Heart right ventricle (tissue), 16 donors: ENCODE data around the gene FANCC. TPM values are rescaled to one million over a fixed set of nuclear protein-coding genes. Genes with fewer than 3 reads are reported as not detected.

Experiments
- ATAC-seq, 8 donors: fragments of 200-7000 bp; cut with Tn5 transposase; one replicate each; pipeline ENCODE4 v1.9.1; 2020; ENCODE audit warnings: mild to moderate bottlenecking in 8 of 8, moderate library complexity in 8 of 8, moderate number of reproducible peaks in 1 of 8
- DNase-seq, 2 donors: peaks; one replicate each; pipeline ENCODE4 v3.0.0-alpha.2; 2020
- H3K27ac ChIP-seq, 10 donors: fragments of 200-600 bp; sonication (generic) in 2 of 10; one replicate each; pipeline versions ENCODE4 v1.5.0 to v1.8.0; 2020 to 2022; ENCODE audit warnings: mild to moderate bottlenecking in 3 of 10
- H3K27me3 ChIP-seq, 7 donors: fragments of 200-600 bp; one replicate each; pipeline ENCODE4 v1.8.0; 2021 to 2022; ENCODE audit warnings: mild to moderate bottlenecking in 2 of 7
- H3K36me3 ChIP-seq, 9 donors: fragments of 200-600 bp; sonication (generic) in 1 of 9; one replicate each; pipeline versions ENCODE4 v1.5.0 to v1.8.0; 2020 to 2022; ENCODE audit warnings: mild to moderate bottlenecking in 2 of 9
- H3K4me1 ChIP-seq, 9 donors: fragments of 200-600 bp; sonication (generic) in 1 of 9; one replicate each; pipeline versions ENCODE4 v1.5.0 to v1.8.0; 2020 to 2022; ENCODE audit warnings: mild to moderate bottlenecking in 4 of 9
- H3K4me3 ChIP-seq, 10 donors: fragments of 200-600 bp; sonication (generic) in 2 of 10; one replicate each; pipeline versions ENCODE4 v1.5.0 to v1.8.0; 2020 to 2022; ENCODE audit warnings: mild to moderate bottlenecking in 7 of 10, moderate library complexity in 2 of 10
- H3K9me3 ChIP-seq, 11 donors: fragments of 200-600 bp in 10 of 11; sonication (generic) in 2 of 11; one replicate each; pipeline versions ENCODE4 v1.5.0 to v1.8.0; 2013 to 2022; ENCODE audit warnings: mild to moderate bottlenecking in 2 of 11, control low read depth in 1 of 11, moderate library complexity in 1 of 11
- CTCF ChIP-seq, 9 donors: fragments of 200-600 bp; sonication (generic) in 2 of 9; IDR thresholded peaks; one replicate each; pipeline versions ENCODE4 v1.5.0 to v1.8.0; 2021 to 2022; ENCODE audit warnings: antibody characterized with exemption in 9 of 9, mild to moderate bottlenecking in 5 of 9, moderate library complexity in 1 of 9
- WGBS, 2 donors: extraction: QIAGEN DNeasy Blood & Tissue Kit; methylation state at CpG; one replicate each; pipeline ENCODE4 v1.1.7; 2013; ENCODE audit warnings: inconsistent platforms in 1 of 2; 5-methylcytosine and 5-hydroxymethylcytosine counted together
- intact Hi-C, 10 donors: fragments of 100-400 bp; cut with DNase I; formaldehyde crosslinking; loops; one replicate each; pipeline versions ENCODE4 v1.11.1 to v1.14.2; 2022
- polyA plus RNA-seq, 2 donors: library from polyadenylated mRNA; stranded (reverse); fragments of 200-250 nt; gene quantifications; one replicate each; pipeline ENCODE4 v1.2.3, GENCODE V29; 2013
- total RNA-seq, 10 donors: library from RNA; stranded (reverse); fragmentation: NEBNext Ultra II Directional in 3 of 10; extraction: Animal tissue kit (Norgen Biotek cat#: 25700) in 3 of 10; gene quantifications; one replicate each; pipeline versions ENCODE4 v1.2.1 to v1.2.4, GENCODE V29; 2021 to 2023
- donor health status: Arrhythmogenic right ventricular cardiomyopathy.
- donor health status: ischemic (EF 13 %, LVEDD 7.1; RV severe dilation, severe dysfunction).
- donor health status: healthy with polysubstance abuse.
- donor health status: DM: no; HTN: yes; CAD: no.
- donor health status: DM: no; HTN: no; CAD: no.
- donor health status: ischemic (EF 25% LVEDD 6.9; RV normal size, moderate dysfunction).
- donor health status: ischemic (EF 25% LVEDD 5.7; RV mildly dilated, moderate dysfunction).
- donor health status: healthy.
- donor health status: DM: yes; HTN: yes; CAD: no.
- donor health status: Ischemic cardiomyopathy.
- donor health status: ischemic (EF 35%, LVEDD 5.7; RV mildly dilated, moderate dysfunction).
- donor health status: nonischemic (EF 11% LVEDD 7.7; RV severe dilation, severe dysfunction).
- donor health status: DM: yes; HTN: yes; CAD: no.
- donor health status: PGD.
- donor health status: ischemic (EF 29% LVEDD 5.4; RV normal size, mild dysfunction).
- donor health status: nonischemic (EF 23%, LVEDD 6.1; RV moderate dilation, normal function).

Gene FANCC
- total and polyA plus RNA-seq, 12 donors, result 2.9 to 6.8 (median 4.3) TPM

- intact Hi-C loops, result loop anchor here in 4 of 10 donors (5.0 kb wide), 2 partner anchors 36 to 51 kb away; no protein-coding TSS in a partner anchor
- peak in 1 of 8 donors; percentile 8 for ATAC-seq
- Histone ChIP-seq H3K27me3 (no peaks in the 10 kb centered on the region), H3K36me3 (peaks cover 0 to 51% (median 17%) of the 10 kb centered on the region in 9 donors), H3K4me3 (peak overlapping the region in 3 of 10 donors; percentile 33 to 39 (median 36)), H3K4me1 (peaks cover 35 to 100% (median 96%) of the 10 kb centered on the region in 9 donors), H3K9me3 (no peaks in the 10 kb centered on the region), H3K27ac (peak overlapping the region in 6 of 10 donors; percentile 14 to 84 (median 69))
- no peak for TF ChIP-seq CTCF (IDR thresholded peaks at IDR 0.05)
- WGBS, 2 donors, result 49 to 58% methylated on average over 7 of the region's 7 CpGs
- no peak for DNase-seq
Observed at GRCh38 chr9:95058121-95058785, 259.3 kb downstream of the FANCC start.

- H3K27ac ChIP-seq, result peak overlapping the region in 8 of 10 donors; percentile 31 to 84 (median 68)
- ATAC-seq (peak in 4 of 8 donors; percentile 13 to 32 (median 27)), DNase-seq (no peak)
- peaks cover 28 to 100% (median 91%) of the 10 kb centered on the region in 9 donors for H3K4me1 ChIP-seq
- H3K9me3 ChIP-seq, result no peaks in the 10 kb centered on the region
- 25 to 35% methylated on average over 10 of the region's 10 CpGs for WGBS, 2 donors
- TF ChIP-seq CTCF (IDR thresholded peaks at IDR 0.05), result no peak
- H3K4me3 ChIP-seq, result peak overlapping the region in 7 of 10 donors; percentile 7 to 39 (median 33)
- intact Hi-C loops, result loop anchor here in 4 of 10 donors (5.0 kb wide), 2 partner anchors 35 to 50 kb away; no protein-coding TSS in a partner anchor
- peaks cover 0 to 44% (median 13%) of the 10 kb centered on the region in 9 donors for H3K36me3 ChIP-seq
- no peaks in the 10 kb centered on the region for H3K27me3 ChIP-seq
Observed at GRCh38 chr9:95057101-95057500, 260.4 kb downstream of the FANCC start.

- ATAC-seq, result peak; percentile 62 to 87 (median 72)
- intact Hi-C loops, result loop anchor here in 4 of 10 donors (5.0 kb wide), 2 partner anchors 34 to 49 kb away; no protein-coding TSS in a partner anchor
- peaks cover 23 to 100% (median 87%) of the 10 kb centered on the region in 9 donors for H3K4me1 ChIP-seq
- H3K36me3 ChIP-seq, result peaks cover 0 to 38% (median 6%) of the 10 kb centered on the region in 9 donors
- no peaks in the 10 kb centered on the region for H3K9me3 ChIP-seq
- no peaks in the 10 kb centered on the region for H3K27me3 ChIP-seq
- TF ChIP-seq CTCF (IDR thresholded peaks at IDR 0.05), result no peak
- H3K4me3 ChIP-seq, result peak overlapping the region in 8 of 10 donors; percentile 3 to 39 (median 32)
- WGBS, 2 donors, result 23 to 32% methylated on average over 15 of the region's 15 CpGs
- H3K27ac ChIP-seq, result peak overlapping the region; percentile 49 to 84 (median 70)
- peak in 1 of 2 donors; percentile 64 for DNase-seq
Observed at GRCh38 chr9:95055851-95056551, 261.5 kb downstream of the FANCC start.

- H3K4me1 ChIP-seq, result peaks cover 22 to 100% (median 87%) of the 10 kb centered on the region in 9 donors
- DNase-seq, result no peak
- H3K27ac ChIP-seq, result peak overlapping the region; percentile 49 to 84 (median 70)
- WGBS, 2 donors, result 12 to 17% methylated on average over 6 of the region's 6 CpGs
- TF ChIP-seq CTCF (IDR thresholded peaks at IDR 0.05), result no peak
- peak overlapping the region in 5 of 10 donors; percentile 0 to 39 (median 33) for H3K4me3 ChIP-seq
- peaks cover 0 to 32% (median under 1%) of the 10 kb centered on the region in 9 donors for H3K36me3 ChIP-seq
- intact Hi-C loops, result loop anchor here in 4 of 10 donors (5.0 kb wide), 2 partner anchors 33 to 48 kb away; no protein-coding TSS in a partner anchor
- H3K9me3 ChIP-seq, result no peaks in the 10 kb centered on the region
- peak in 1 of 8 donors; percentile 3 for ATAC-seq
- no peaks in the 10 kb centered on the region for H3K27me3 ChIP-seq
Observed at GRCh38 chr9:95055334-95055850, 262.1 kb downstream of the FANCC start.
